ENCODE results near the gene SPI1.

SPI1 gene

GRCh38 chr11:47349521-47350095 lies 28.7 kb downstream of the SPI1 start:
- Mint-ChIP-seq H3K27ac (no peak overlapping the region), H3K9me3 (no peaks in the 10 kb centered on the region), H3K4me1 (ENCODE audit: low read depth) (no peaks in the 10 kb centered on the region), H3K36me3 (ENCODE audit: low read depth) (no peaks in the 10 kb centered on the region), H3K4me3 (no peak overlapping the region), H3K27me3 (no peaks in the 10 kb centered on the region)
- DNase-seq = no peak

- Mint-ChIP-seq H3K9me3 (no peaks in the 10 kb centered on the region), H3K27me3 (no peaks in the 10 kb centered on the region), H3K4me1 (ENCODE audit: low read depth) (no peaks in the 10 kb centered on the region), H3K36me3 (ENCODE audit: low read depth) (no peaks in the 10 kb centered on the region), H3K27ac (no peak overlapping the region), H3K4me3 (no peak overlapping the region)
- DNase-seq = no peak
Measured at GRCh38 chr11:47348859-47349258, 29.5 kb downstream of the SPI1 start.

- Mint-ChIP-seq H3K9me3 (no peaks in the 10 kb centered on the region), H3K27me3 (no peaks in the 10 kb centered on the region), H3K4me1 (ENCODE audit: low read depth) (no peaks in the 10 kb centered on the region), H3K4me3 (no peak overlapping the region), H3K36me3 (ENCODE audit: low read depth) (no peaks in the 10 kb centered on the region), H3K27ac (no peak overlapping the region)
- no peak for DNase-seq
Measured at GRCh38 chr11:47348131-47348802, 30.1 kb downstream of the SPI1 start.

- Mint-ChIP-seq H3K4me1 (ENCODE audit: low read depth) (no peaks in the 10 kb centered on the region), H3K9me3 (no peaks in the 10 kb centered on the region), H3K27me3 (no peaks in the 10 kb centered on the region), H3K36me3 (ENCODE audit: low read depth) (no peaks in the 10 kb centered on the region), H3K4me3 (no peak overlapping the region), H3K27ac (no peak overlapping the region)
- no peak for DNase-seq
Measured at GRCh38 chr11:47347137-47347536, 31.2 kb downstream of the SPI1 start.

GRCh38 chr11:47345890-47346563 lies 32.3 kb downstream of the SPI1 start:
- Mint-ChIP-seq H3K9me3 (no peaks in the 10 kb centered on the region), H3K4me1 (ENCODE audit: low read depth) (no peaks in the 10 kb centered on the region), H3K27ac (no peak overlapping the region), H3K4me3 (no peak overlapping the region), H3K36me3 (ENCODE audit: low read depth) (no peaks in the 10 kb centered on the region), H3K27me3 (no peaks in the 10 kb centered on the region)
- no peak for DNase-seq

- Mint-ChIP-seq H3K9me3 (no peaks in the 10 kb centered on the region), H3K4me1 (ENCODE audit: low read depth) (no peaks in the 10 kb centered on the region), H3K36me3 (ENCODE audit: low read depth) (no peaks in the 10 kb centered on the region), H3K27ac (no peak overlapping the region), H3K4me3 (no peak overlapping the region), H3K27me3 (no peaks in the 10 kb centered on the region)
- no peak for DNase-seq
Measured at GRCh38 chr11:47342854-47343253, 35.5 kb downstream of the SPI1 start.

GRCh38 chr11:47342036-47342803 lies 36.1 kb downstream of the SPI1 start:
- H3K4me3 Mint-ChIP-seq = no peak overlapping the region
- no peaks in the 10 kb centered on the region for H3K36me3 Mint-ChIP-seq (ENCODE audit: low read depth)
- DNase-seq = no peak
- H3K9me3 Mint-ChIP-seq = no peaks in the 10 kb centered on the region
- no peaks in the 10 kb centered on the region for H3K4me1 Mint-ChIP-seq (ENCODE audit: low read depth)
- no peaks in the 10 kb centered on the region for H3K27me3 Mint-ChIP-seq
- no peak overlapping the region for H3K27ac Mint-ChIP-seq

- Mint-ChIP-seq H3K27ac (no peak overlapping the region), H3K9me3 (no peaks in the 10 kb centered on the region), H3K27me3 (no peaks in the 10 kb centered on the region), H3K4me1 (ENCODE audit: low read depth) (no peaks in the 10 kb centered on the region), H3K4me3 (no peak overlapping the region), H3K36me3 (ENCODE audit: low read depth) (no peaks in the 10 kb centered on the region)
- DNase-seq = no peak
Measured at GRCh38 chr11:47340980-47341775, 37.2 kb downstream of the SPI1 start.

GRCh38 chr11:47340010-47340409 lies 38.3 kb downstream of the SPI1 start:
- Mint-ChIP-seq H3K27me3 (no peaks in the 10 kb centered on the region), H3K4me1 (ENCODE audit: low read depth) (no peaks in the 10 kb centered on the region), H3K36me3 (ENCODE audit: low read depth) (no peaks in the 10 kb centered on the region), H3K27ac (no peak overlapping the region), H3K9me3 (no peaks in the 10 kb centered on the region), H3K4me3 (no peak overlapping the region)
- DNase-seq = no peak

- H3K27ac Mint-ChIP-seq = no peak overlapping the region
- no peaks in the 10 kb centered on the region for H3K4me1 Mint-ChIP-seq (ENCODE audit: low read depth)
- no peak overlapping the region for H3K4me3 Mint-ChIP-seq
- DNase-seq = no peak
- H3K27me3 Mint-ChIP-seq = no peaks in the 10 kb centered on the region
- H3K9me3 Mint-ChIP-seq = no peaks in the 10 kb centered on the region
- no peaks in the 10 kb centered on the region for H3K36me3 Mint-ChIP-seq (ENCODE audit: low read depth)
Measured at GRCh38 chr11:47338396-47339241, 39.7 kb downstream of the SPI1 start.

- H3K27me3 Mint-ChIP-seq = no peaks in the 10 kb centered on the region
- no peak for DNase-seq
- H3K36me3 Mint-ChIP-seq (ENCODE audit: low read depth) = no peaks in the 10 kb centered on the region
- no peak overlapping the region for H3K27ac Mint-ChIP-seq
- no peak overlapping the region for H3K4me3 Mint-ChIP-seq
- H3K4me1 Mint-ChIP-seq (ENCODE audit: low read depth) = no peaks in the 10 kb centered on the region
- H3K9me3 Mint-ChIP-seq = no peaks in the 10 kb centered on the region
Measured at GRCh38 chr11:47337229-47337924, 41.0 kb downstream of the SPI1 start.

GRCh38 chr11:47336595-47336994 lies 41.8 kb downstream of the SPI1 start:
- Mint-ChIP-seq H3K27ac (peak overlapping the region; percentile 67), H3K27me3 (no peaks in the 10 kb centered on the region), H3K4me1 (ENCODE audit: low read depth) (no peaks in the 10 kb centered on the region), H3K36me3 (ENCODE audit: low read depth) (no peaks in the 10 kb centered on the region), H3K9me3 (no peaks in the 10 kb centered on the region), H3K4me3 (no peak overlapping the region)
- no peak for DNase-seq

GRCh38 chr11:47335733-47336132 lies 42.6 kb downstream of the SPI1 start:
- Mint-ChIP-seq H3K36me3 (ENCODE audit: low read depth) (peaks cover 7% of the 10 kb centered on the region), H3K4me1 (ENCODE audit: low read depth) (no peaks in the 10 kb centered on the region), H3K4me3 (no peak overlapping the region), H3K27ac (no peak overlapping the region), H3K9me3 (no peaks in the 10 kb centered on the region), H3K27me3 (no peaks in the 10 kb centered on the region)
- no peak for DNase-seq
